NCI-H460 (cell line): ENCODE data around the gene CINP. TPM values are rescaled to one million over a fixed set of nuclear protein-coding genes. Genes with fewer than 3 reads are reported as not detected.
"Not testable (repeated sequence)": the region's sequence is repeated elsewhere in the genome, so short reads cannot be mapped to it uniquely, and the experiment has no call there.

Experiments used
- DNase-seq: peaks from one replicate; pipeline ENCODE4 v3.0.0-alpha.2; 2016; ENCODE audit warnings: low read depth; ENCODE audit errors: extremely low read depth
- total RNA-seq: library from RNA; depleted of rRNA; stranded (reverse); fragments of >200 nt; shearing (Covaris generic); gene quantifications from 2 replicates; pipeline ENCODE4 v1.2.3, GENCODE V29; 2014

Gene CINP
- total RNA-seq, 1 experiment from 2014 or later, result 96.7 TPM

DNA sequence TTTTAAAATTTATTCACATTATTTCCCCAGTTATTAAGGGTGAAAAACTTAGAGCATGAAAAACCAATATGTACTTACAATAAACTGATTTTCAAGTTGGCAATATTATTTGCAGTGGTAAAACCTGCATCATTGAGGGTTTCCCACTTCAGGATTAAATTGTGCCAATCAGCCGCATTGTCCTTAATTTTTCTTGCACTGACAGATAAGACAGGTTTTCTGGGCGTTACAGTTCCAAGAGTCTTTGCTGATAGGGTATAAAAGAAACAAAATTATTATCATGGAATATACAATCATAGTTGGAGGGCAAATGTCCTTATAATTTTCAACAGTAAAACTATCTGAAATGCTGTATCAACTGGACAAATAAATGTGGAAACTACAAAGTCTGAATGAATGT lies 3.3 kb downstream of the CINP start:
- DNase-seq, result no peak

DNA sequence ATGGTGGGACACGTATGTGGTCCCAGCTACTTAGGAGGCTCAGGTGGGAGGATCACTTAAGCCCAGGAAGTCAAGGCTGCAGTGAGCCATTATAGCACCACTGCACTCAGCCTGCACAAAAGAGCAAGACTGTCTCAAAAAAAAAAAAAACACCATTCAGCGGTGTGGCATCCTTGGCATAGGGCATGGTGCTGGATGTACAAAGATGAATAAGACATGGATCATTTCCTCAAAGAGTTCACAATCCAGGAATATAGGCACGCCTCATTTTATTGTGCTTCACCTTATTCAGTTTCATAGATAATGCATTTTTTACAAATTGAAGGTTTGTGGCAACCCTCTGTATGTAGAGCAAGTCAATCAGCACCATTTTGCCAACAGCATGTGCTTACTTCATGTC lies 6.4 kb downstream of the CINP start:
- no peak for DNase-seq

DNA sequence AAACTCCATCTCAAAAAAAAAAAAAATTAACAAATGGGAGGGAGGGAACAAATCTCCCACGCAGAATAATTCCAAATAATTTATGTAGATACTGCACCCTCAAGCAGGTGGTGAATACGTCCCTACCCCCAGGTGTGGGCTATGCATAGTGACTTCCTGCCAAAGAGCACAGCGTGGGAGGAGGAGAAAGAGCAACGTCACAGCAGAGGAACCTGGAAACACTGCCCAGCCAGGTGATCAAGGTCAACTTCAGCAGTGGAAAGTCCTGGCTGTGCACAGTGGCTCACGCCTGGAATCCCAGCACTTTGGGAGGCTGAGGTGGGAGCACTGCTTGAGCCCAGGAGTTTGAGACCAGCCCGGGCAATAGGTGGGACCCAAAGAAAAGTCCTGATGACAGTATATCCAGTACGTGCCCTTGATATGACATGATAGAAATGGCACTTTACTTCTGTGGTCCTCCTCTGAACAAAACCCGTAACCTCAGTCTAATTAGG lies 9.5 kb downstream of the CINP start:
- no peak for DNase-seq

DNA sequence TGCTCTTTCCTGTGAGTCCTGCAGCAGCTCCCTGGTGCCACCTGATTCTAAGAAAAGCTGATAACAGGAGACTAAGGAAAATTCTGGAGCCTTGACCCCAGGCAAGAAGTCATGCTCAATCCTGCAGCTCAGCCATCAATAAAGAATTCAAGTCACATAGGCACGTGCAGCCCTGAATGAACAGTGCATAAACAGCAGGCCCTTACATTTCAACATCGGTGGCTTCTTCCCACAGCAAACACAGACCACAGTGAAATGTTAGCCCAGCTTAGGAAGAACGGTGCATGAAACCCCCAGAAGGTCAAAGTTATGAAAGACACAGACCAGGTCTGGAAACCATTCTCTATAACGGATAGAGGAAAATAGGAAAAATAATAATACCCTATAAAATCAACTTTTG lies 10.5 kb downstream of the CINP start:
- no peak for DNase-seq

DNA sequence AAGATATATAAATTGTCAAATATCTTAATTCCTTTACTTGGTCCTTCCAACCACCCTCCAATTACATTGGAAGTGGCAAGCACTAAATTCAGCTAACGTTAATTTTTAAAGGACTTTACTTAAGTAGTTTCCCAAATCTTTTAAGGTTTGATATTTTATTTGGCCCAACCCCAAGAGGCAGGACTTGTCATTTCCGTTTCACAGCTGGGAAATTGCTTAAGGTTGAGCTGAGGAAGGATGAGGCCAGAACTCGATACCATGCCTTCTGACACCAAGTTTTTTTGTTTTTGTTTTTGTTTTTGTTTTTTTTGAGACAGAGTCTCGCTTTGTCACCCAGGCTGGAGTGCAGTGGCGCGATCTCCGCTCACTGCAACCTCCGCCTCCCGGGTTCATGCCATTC lies 11.1 kb downstream of the CINP start:
- DNase-seq, result not testable (repeated sequence)

DNA sequence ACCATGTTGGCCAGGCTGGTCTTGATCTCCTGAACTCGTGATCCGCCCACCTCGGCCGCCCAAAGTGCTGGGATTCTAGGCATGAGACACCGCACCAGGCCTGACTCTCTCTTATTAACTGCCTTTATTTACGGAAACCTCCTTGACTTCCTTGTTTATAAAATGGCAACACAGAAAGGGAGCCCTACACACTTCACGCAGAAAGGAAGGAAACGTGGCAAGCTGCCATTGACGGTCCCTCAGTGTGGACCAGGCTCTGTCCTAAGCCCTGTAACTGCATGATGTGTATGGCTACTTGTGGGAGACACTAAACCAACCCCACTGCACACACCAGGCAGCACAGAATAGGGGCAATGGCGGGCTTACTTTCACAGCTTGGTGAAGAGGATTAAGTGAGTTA lies 11.7 kb downstream of the CINP start:
- no peak for DNase-seq

DNA sequence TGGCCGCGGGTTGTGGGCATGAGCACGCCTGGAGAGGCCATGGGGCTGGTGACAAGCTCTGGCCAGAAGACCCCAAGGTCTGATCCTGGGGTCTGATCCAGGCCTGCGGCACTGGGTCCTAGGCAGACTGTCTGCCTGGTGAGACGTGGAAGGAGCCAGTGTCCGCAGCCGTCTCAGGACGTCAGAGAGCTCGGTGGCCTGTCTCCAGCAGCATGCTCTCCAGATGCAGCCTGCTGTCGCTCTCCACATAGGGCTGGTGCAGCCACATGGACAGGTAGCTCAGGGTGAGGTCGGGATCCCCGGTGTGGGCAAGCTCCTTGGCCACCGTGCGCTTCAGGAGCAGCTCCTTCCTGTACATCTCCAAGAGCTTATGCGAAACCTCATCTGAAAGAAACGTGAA lies 14.3 kb downstream of the CINP start:
- DNase-seq, result no peak

DNA sequence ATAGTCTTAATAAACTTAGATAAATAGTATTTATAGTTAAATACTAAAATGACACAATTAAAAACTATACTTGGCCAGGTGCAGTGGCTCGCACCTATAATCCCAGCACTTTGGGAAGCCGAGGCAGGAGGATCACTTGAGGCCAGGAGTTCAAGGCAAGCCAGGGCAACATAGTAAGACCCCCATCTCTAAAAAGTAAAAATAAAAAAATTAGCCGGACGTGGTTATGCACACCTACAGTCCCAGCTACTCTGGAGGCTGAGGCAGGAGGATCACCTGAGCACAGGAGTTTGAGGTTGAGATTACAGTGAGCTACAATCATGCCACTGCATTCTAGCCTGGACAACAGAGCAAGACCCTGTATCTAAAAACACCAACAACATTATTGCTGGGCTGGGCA lies 16.0 kb downstream of the CINP start:
- DNase-seq, result no peak

DNA sequence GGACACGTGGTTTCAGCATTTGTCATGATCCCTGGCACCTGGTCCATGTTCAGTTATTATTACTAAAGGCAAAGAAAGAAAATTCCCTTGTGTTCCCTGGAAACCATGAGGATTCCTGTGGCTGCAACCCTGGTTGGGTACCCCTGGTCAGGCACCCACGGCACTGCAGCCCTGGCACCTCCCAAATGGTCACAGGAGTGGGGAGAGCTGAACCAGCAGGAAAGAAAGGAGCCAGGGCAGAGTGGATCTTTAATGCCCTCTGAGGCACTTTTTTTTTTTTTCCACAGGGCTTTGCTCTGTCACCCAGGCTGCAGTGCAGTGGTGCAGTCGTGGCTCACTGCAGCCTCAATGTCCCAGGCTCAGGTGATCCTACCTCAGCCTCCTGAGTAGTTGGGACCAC lies 17.5 kb downstream of the CINP start:
- DNase-seq, result no peak

DNA sequence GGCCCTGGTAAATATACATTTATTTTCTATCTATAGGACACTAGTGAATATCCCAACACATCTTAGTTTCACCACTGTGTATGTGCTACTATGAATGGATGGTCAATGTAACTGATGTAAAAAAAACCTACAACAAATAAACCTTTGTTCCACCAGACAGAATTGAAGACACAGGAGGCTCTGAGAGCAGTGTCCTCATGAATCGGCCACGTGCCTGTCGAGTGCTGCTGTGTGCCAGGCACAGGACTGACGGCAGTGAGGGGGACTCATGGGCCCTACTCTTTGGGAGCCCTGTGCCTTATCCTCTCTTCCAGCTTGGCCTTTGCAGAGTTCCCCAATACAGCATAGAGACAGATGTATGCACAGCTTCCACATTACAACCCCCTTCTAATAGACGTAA lies 18.2 kb downstream of the CINP start:
- no peak for DNase-seq

DNA sequence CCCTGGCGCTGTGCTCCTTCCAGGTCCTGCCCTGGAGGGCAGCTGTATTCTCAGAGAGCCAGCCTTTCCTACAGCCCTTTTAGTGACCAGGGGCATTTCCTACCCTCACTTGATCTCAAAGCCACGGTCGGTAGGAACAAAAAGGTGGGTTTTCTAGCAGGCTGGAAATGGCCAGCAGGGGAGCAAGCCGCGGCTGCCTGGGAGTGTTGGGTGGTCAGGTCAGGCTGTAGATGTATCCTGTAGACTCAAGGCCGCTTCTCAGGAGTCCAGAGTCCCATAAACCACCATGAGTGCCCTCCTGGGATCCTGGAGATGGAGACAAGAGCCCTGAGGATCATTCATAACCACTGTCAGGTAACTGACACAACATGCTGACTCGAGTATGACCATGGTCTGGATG lies 18.6 kb downstream of the CINP start:
- DNase-seq, result no peak

DNA sequence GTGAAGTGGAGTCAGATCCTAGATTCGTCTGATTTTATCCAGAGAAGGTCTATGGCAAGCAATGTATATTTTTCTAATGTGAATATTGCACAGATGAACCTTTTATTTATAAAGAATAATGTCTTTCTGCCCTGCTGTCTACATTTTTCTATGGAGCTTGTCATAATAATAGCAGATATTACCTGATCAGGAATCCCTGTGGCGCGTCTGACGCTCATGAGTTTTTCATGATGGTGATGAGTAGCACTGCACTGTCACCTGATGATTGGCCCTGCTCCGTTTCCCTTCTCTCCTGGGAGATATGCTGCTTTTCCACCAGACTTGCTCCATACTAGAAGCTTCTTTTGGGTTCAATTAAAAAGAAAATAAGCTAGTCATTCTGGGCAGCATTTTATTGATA lies 20.5 kb downstream of the CINP start:
- DNase-seq, result no peak

DNA sequence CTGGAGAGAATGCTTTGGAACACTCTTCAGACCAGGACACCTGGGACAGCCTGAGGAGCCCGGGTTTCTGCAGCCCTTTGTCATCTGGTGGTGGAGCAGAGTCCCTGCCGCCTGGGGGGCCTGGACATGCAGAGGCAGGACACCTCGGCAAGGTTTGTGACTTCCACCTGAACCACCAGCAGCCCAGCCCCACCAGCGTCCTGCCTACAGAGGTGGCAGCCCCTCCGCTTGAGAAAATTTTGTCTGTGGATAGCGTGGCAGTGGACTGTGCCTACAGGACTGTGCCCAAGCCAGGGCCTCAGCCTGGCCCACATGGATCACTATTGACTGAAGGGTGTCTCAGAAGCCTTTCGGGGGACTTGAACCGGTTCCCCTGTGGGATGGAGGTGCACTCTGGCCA lies 21.1 kb downstream of the CINP start:
- no peak for DNase-seq

DNA sequence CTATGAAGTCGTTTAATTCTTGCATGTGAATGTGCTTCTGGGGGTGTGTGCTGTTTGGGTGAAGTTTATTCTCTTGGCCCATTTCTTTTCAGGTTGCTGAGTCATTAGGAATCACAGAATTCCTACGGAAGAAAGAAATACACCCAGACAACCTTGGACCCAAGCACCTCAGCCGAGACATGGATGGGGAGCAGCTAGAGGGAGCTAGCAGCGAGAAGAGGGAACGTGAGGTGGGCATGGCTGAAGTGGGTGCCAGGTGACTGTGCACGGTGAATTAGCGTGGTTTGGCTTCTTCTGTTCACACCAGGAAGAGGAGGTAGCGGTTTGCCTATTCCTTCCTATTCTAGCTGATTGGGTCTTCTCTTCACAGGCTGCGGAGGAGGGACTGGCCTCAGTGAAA lies 24.0 kb downstream of the CINP start:
- no peak for DNase-seq

DNA sequence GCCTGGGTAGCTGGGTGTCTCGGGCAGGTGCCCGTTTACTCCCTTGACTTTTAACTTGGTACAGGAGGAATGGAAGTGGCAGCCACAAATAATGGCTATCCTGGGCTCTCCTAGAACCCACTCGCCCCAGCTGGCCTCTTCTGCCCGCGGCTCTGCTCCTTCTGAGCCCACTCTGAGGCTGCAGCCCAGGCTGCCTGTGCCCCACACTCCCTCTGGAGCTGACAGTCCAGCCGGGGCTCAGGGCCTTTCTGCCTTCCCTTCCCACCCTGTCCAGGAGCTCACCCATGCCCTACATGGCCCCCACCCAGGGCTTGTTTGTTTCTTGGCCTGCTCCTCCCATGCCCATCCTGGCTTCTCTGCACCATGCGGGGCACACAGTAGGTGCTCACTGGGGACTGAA lies 27.5 kb downstream of the CINP start:
- DNase-seq, result no peak

DNA sequence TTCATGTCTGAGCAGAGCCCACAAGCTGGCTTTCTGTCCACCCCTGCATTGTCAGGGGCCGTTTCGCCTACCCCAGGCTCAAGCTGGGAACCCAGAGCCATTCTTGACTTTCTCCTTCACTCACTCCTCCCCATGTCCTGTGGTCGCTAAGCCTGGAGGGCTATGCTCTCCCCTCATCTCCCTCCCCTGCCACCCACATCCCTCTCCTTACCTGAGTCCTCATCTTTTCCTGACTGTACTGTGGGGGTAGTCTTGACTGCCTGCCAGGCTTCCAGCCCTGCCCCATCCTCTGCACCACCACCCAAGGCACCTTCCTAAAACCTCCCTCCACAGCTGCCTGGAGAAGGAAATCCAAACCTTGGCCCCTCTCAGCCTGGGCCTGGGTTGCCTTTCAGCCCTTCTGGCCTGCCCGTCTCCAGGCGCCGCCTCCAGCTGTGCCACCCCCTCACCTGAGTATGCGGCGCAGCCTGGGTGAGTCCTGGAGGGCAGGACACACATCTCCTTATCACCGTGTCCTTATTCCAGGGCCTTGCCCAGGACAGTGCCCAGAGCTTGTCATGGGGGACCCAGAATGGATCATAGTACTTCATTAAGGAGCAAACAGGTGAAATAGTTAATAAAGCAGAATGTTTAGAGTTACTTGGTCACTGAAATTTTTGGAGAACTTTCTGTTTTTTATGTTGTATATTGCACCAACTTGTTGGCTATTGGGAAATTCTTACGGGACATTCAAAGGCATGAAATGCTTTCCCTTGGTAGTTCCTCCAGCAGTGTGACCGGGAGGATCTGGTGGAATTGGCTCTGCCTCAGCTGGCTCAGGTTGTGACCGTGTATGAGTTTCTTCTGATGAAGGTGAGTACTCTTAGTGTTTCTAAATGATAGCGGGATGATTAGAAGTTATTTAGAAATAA lies 28.6 kb downstream of the CINP start:
- no peak for DNase-seq

DNA sequence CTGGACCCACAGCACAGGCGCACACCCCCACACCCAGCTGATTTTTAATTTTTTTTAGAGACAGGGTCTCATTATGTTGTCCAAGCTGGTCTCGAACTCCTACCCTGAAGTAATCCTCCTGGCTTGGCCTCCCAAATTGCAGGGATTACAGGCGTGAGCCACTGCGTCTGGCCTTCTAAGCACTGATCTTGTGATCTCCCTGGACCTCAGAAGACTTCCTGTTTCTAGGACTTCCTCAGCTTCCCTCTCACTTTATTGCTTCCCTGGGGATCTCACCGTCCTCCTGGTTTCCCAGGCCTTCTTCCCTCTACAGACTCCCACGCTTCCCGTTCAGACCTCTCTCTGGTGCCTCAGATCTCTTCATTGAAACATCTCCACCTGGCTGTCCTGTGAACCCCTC lies 29.3 kb downstream of the CINP start:
- no peak for DNase-seq

DNA sequence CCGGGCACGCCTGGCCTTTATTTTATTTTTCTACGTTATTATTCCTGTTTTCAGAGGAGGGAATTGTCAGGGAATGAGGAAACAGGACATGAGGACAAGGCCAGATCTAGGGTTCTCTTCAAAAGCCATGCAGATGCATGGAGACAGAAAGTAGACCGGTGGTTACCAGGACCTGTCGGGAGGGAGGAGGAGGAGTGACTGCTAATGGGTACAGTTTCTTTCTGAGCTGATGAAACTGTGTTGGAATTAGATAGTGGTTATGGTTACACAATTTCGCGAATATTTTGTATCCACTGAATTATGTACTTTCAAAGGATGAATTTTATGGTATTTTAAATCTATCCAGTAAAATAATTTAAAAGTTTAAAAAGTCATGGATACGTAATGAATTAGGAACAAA lies 31.9 kb downstream of the CINP start:
- no peak for DNase-seq

DNA sequence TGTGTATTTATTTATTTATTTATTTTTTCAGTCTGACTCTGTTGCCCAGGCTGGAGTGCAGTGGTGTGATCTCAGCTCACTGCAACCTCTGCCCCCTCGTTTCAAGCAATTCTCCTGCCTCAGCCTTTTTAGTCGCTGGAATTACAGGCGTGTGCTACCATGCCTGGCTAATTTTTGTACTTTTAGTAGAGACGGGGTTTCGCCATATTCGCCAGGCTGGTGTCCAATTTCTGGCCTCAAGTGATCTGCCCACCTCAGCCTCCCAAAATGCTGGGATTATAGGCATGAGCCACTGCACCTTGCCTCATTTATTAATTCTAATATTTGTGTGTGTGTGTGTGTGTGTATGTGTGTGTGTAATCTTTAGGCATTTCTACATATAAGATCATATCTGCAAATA lies 33.3 kb downstream of the CINP start:
- not testable (repeated sequence) for DNase-seq

DNA sequence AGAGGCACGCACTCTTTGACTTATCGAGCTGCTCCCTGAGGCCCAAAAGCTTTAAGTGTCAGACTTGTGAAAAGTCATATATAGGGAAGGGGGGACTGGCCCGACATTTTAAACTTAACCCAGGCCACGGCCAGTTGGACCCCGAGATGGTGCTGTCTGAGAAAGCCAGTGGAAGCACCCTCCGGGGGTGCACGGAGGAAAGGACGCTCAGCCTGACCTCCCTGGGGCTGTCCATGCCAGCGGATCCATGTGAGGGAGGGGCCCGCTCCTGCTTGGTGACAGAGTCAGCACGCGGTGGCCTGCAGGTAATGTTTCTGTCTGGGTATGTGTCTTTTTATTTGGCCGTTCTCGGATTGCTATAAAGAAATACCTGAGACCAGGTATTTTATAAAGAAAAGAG lies 36.1 kb downstream of the CINP start:
- no peak for DNase-seq

DNA sequence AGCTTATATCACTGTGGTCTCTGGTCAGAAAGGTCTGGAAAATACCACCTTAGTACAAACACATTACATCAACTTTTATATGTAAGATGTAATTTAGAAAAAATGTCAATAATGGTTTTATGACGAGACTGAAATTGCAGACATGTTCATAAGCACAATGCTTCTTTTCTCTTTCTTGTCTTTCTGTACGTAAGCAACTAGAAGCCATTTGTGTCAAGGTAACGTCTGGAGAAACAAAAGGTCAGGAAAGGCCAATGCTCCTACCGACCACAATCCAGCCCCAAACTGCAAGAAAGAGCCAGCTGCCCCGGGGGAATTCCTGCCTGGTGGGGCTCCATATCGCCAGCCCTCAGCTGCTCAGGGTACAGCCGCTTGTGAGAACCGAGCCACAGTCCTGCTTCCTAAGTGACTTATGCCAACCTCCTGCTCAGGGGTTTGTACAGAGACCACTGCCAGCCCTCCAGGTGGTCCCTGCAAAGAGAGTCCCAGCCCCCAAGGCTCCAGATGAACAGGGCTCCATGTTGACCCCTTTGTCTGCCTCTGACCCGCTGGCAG lies 36.8 kb downstream of the CINP start:
- no peak for DNase-seq

DNA sequence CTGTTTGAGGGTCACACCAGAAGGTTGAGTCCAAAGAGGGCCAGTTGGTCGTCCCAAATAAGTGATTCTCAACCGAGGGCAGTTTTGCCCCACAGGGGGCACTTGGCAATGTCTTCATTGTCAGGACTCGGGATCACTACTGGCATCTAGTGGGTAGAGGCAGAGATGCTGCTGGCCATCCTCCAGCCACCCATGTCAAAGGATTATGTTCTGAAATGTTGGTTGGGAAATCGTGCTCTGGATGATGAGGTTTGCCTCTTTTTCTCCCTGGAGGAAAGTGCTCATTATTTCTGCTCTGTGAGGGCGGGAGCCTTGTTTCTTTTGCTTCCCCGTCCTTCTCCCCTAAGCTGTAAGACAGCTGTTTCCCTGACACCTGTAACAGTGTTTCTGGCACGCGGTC lies 39.6 kb downstream of the CINP start:
- peak; percentile 80 for DNase-seq
